Psoas muscle (tissue), 8 donors: ENCODE data around the gene DGAT2. TPM values are rescaled to one million over a fixed set of nuclear protein-coding genes. Genes with fewer than 3 reads are reported as not detected.

Experiments
- ATAC-seq, 4 donors: fragments of 200-7000 bp; cut with Tn5 transposase; one replicate each; pipeline ENCODE4 v1.9.1; 2020; ENCODE audit warnings: moderate library complexity in 3 of 4, mild to moderate bottlenecking in 2 of 4
- DNase-seq, 2 donors: peaks; one replicate each; pipeline ENCODE4 v3.0.0-alpha.2; 2020
- H3K27ac ChIP-seq: fragments of 200-600 bp; one replicate; pipeline ENCODE4 v1.8.0; 2022
- H3K27me3 ChIP-seq, 3 donors: fragments of 200-600 bp in 1 of 3; one replicate each; pipeline versions ENCODE4 v1.6.1 to v1.8.0; 2013 to 2022; ENCODE audit warnings: low read length in 2 of 3, mild to moderate bottlenecking in 2 of 3, moderate library complexity in 1 of 3; ENCODE audit not compliant: insufficient read depth in 3 of 3
- H3K36me3 ChIP-seq, 2 donors: fragments of 200-600 bp in 1 of 2; one replicate each; pipeline versions ENCODE4 v1.6.1 to v1.8.0; 2013 to 2022; ENCODE audit warnings: low read depth in 1 of 2, mild to moderate bottlenecking in 1 of 2, moderate library complexity in 1 of 2; ENCODE audit not compliant: insufficient read depth in 1 of 2
- H3K4me1 ChIP-seq: fragments of 200-600 bp; one replicate; pipeline ENCODE4 v1.8.0; 2022
- H3K4me3 ChIP-seq: fragments of 200-600 bp; one replicate; pipeline ENCODE4 v1.8.0; 2022; ENCODE audit warnings: mild to moderate bottlenecking
- H3K9me3 ChIP-seq: fragments of 200-600 bp; one replicate; pipeline ENCODE4 v1.8.0; 2022
- CTCF ChIP-seq: fragments of 200-600 bp; IDR thresholded peaks from one replicate; pipeline ENCODE4 v1.8.0; 2022; ENCODE audit warnings: antibody characterized with exemption
- WGBS, 3 donors: extraction: QIAGEN DNeasy Blood & Tissue Kit; methylation state at CpG; one replicate each; pipeline versions ENCODE4 v1.1.6 to v1.1.7; 2013; 5-methylcytosine and 5-hydroxymethylcytosine counted together
- intact Hi-C, 2 donors: fragments of 100-400 bp; cut with DNase I; formaldehyde crosslinking; loops; one replicate each; pipeline versions ENCODE4 v1.11.0 to v1.14.2; 2022
- polyA plus RNA-seq, 3 donors: library from polyadenylated mRNA; stranded (reverse); fragments of 200-250 nt; gene quantifications; one replicate each; pipeline ENCODE4 v1.2.3, GENCODE V29; 2013
- total RNA-seq, 4 donors: library from RNA; stranded (reverse); fragmentation: NEBNext Ultra II Directional in 2 of 4; extraction: Animal tissue kit (Norgen Biotek cat#: 25700) in 2 of 4; gene quantifications; one replicate each; pipeline versions ENCODE4 v1.2.1 to v1.2.4, GENCODE V29; 2021 to 2023
- donor health status: healthy with polysubstance abuse.
- donor health status: DM: no; HTN: no; CAD: no; lungs with moderate emphysema.
- donor health status: Bipolar disorder and iron deficiency.
- donor health status: healthy.
- donor health status: DM: yes; HTN: yes; CAD: no.
- donor health status: DM: no; HTN: no; CAD: no.
- donor health status: DM: no; HTN: no; CAD: no.
- donor health status: DM: yes; HTN: yes; CAD: no.

Gene DGAT2
- total and polyA plus RNA-seq, 7 donors: 1.1 to 14.1 (median 3.2) TPM

DNA sequence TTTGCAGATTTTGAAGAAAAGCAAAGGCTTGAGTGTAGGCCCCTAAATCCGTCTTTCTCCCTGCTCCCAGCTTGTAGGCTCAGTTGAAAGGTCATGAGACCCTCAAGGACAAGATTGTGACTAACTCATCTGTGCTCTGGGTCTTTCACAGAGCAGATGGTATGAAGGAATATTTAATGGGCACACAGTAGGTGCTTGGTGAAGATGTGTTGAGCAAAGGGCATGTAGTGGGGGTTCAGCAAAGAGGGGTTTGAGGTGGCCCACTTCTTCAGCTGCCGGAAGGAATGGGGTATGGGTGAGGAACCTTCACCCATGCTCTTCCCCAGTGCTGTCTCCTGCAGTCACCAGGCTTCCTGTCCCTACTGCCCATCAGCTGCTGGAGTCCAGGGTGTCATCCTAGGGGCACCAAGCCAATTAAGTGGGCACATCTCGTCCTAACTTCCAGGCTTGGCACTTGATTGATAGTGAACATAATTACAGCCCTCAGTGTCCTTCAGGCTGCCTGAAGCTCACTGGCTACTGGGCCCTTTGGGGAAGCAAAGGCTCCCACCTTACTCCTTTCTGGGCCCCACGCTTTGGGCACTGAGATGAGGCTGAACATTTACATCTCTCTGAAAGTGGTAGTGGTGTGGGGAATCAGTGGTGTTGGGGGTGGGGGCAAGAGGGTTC, 15.0 kb downstream of the DGAT2 start:
- TF ChIP-seq CTCF: no peak
- no peaks in the 10 kb centered on the region for H3K9me3 ChIP-seq
- no peak overlapping the region for H3K27ac ChIP-seq
- DNase-seq (no peak), ATAC-seq (no peak)
- intact Hi-C loops: no loop called here
- H3K4me1 ChIP-seq: no peaks in the 10 kb centered on the region
- H3K36me3 ChIP-seq: no peaks in the 10 kb centered on the region
- H3K27me3 ChIP-seq: no peaks in the 10 kb centered on the region
- 80 to 84% (median 80%) methylated on average over 4 of the region's 4 CpGs for WGBS, 3 donors
- H3K4me3 ChIP-seq: no peak overlapping the region

DNA sequence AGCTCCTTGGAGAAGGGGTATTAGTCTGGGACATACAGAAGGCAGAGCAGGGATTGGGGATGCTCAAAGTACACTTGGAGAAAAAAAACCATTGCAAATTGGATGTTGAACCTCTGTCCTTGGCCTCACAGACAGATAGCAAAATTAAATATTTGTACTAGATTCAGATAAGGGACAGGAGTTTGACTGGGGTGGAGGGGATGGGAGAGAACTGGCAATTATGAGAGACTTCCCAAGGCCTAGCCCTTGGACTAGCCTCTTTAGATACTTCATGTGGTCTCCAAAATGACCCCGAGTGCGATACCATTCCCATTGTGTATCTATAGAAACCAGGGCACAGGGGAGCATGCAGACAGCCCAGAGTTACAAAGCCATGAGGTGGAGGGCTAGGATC, 15.5 kb downstream of the DGAT2 start:
- WGBS, 3 donors: 100% methylated on average over 2 of the region's 2 CpGs

DNA sequence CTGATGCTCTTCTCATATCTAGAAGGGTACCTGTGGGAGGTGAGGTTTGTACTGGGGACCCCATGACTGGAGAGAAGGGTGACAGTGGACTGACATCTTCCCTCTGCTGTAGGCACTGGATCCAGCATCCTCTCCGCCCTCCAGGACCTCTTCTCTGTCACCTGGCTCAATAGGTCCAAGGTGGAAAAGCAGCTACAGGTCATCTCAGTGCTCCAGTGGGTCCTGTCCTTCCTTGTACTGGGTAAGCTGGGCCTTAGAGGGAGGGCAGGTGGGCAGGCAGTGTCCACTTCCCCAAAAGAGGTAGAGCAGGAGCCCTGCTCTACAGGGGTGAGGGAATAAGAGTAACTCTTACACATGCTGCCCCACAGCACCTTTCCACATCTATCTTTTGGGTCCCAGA, 15.9 kb downstream of the DGAT2 start:
- Histone ChIP-seq H3K27me3 (no peaks in the 10 kb centered on the region), H3K9me3 (no peaks in the 10 kb centered on the region), H3K4me1 (no peaks in the 10 kb centered on the region), H3K27ac (no peak overlapping the region), H3K36me3 (no peaks in the 10 kb centered on the region), H3K4me3 (no peak overlapping the region)
- ATAC-seq (no peak), DNase-seq (no peak)
- TF ChIP-seq CTCF: no peak
- 97 to 100% (median 100%) methylated on average over 1 of the region's 1 CpG for WGBS, 3 donors
- intact Hi-C loops: no loop called here

More for the DNA sequence above, 15.5 kb downstream of the DGAT2 start:
- intact Hi-C loops: no loop called here
- no peaks in the 10 kb centered on the region for H3K36me3 ChIP-seq
- no peaks in the 10 kb centered on the region for H3K9me3 ChIP-seq
- no peak for DNase-seq
- no peaks in the 10 kb centered on the region for H3K27me3 ChIP-seq
- H3K4me3 ChIP-seq: no peak overlapping the region
- ATAC-seq: no peak
- no peak for TF ChIP-seq CTCF
- no peaks in the 10 kb centered on the region for H3K4me1 ChIP-seq
- H3K27ac ChIP-seq: no peak overlapping the region

DNA sequence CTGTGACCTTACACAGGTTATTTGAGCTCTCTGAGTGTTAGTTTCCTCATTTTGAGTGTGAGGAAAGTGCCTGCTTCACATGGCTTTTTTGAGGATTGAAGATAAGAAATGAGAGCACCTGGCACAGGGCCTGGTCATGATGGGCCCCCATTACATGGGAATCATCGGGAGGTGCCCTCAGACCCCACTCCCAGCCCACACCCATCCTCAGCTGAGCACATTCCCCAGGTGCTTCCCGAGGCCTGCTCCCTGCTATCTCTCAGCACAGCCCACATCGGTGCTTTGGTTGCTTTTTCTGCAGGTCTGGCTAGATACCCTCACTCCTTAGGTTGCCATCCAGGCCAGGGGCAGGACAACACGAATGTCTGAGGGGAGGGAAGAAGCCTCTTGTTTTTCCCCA, 16.6 kb downstream of the DGAT2 start:
- ATAC-seq: no peak
- 74 to 82% (median 78%) methylated on average over 4 of the region's 4 CpGs for WGBS, 3 donors

More for the DNA sequence above, 16.6 kb downstream of the DGAT2 start:
- DNase-seq: no peak
- H3K27ac ChIP-seq: no peak overlapping the region
- H3K4me3 ChIP-seq: no peak overlapping the region
- H3K9me3 ChIP-seq: no peaks in the 10 kb centered on the region
- H3K27me3 ChIP-seq: no peaks in the 10 kb centered on the region
- H3K36me3 ChIP-seq: no peaks in the 10 kb centered on the region
- no peaks in the 10 kb centered on the region for H3K4me1 ChIP-seq
- intact Hi-C loops: no loop called here
- no peak for TF ChIP-seq CTCF
